WTC11 (cell line): Measurements from ENCODE around the gene CCDC82. TPM values are rescaled to one million over a fixed set of nuclear protein-coding genes. Genes with fewer than 3 reads are reported as not detected.

Experiments used
- ATAC-seq: fragments of 200-7000 bp; cut with Tn5 transposase; 2 replicates; pipeline ENCODE4 v1.10.0; 2021; ENCODE audit warnings: mild to moderate bottlenecking, moderate library complexity
- CTCF ChIA-PET: fragments of 300-600 bp; sonication (Branson Sonifier 250); formaldehyde crosslinking; loops from one replicate; lab custom pipeline; 2021; ENCODE audit warnings: antibody characterized with exemption; lab: Charles Lee
- POLR2A ChIA-PET: fragments of 350-600 bp; sonication (Branson Sonifier 250); formaldehyde crosslinking; loops from one replicate; lab custom pipeline; 2021; ENCODE audit warnings: antibody characterized with exemption; lab: Charles Lee
- DNase-seq: peaks from one replicate; pipeline ENCODE4 v3.0.0; 2021; ENCODE audit warnings: low spot score
- H3K27ac Mint-ChIP-seq: 2 replicates; pipeline ENCODE4 v1.8.0; 2021; ENCODE audit warnings: mixed read lengths
- H3K27me3 Mint-ChIP-seq: 2 replicates; pipeline ENCODE4 v1.8.0; 2021; ENCODE audit warnings: low read depth, mild to moderate bottlenecking, moderate library complexity, mixed read lengths
- H3K36me3 Mint-ChIP-seq: 2 replicates; pipeline ENCODE4 v1.8.0; 2021; ENCODE audit warnings: mixed read lengths
- H3K4me1 Mint-ChIP-seq: 2 replicates; pipeline ENCODE4 v1.8.0; 2022; ENCODE audit warnings: mixed read lengths
- H3K4me3 Mint-ChIP-seq: 2 replicates; pipeline ENCODE4 v1.8.0; 2021; ENCODE audit warnings: mild to moderate bottlenecking, moderate library complexity, mixed read lengths
- H3K9me3 Mint-ChIP-seq: 2 replicates; pipeline ENCODE4 v1.8.0; 2021; ENCODE audit warnings: mixed read lengths
- ATF3 ChIP-seq: sonication (generic); formaldehyde crosslinking; conservative IDR thresholded peaks from 2 replicates; pipeline ENCODE4 v1.8.1; 2022; ENCODE audit warnings: mild to moderate bottlenecking, missing genetic modification reagents
- CREM ChIP-seq: sonication (generic); formaldehyde crosslinking; IDR thresholded peaks from 2 replicates; pipeline ENCODE4 v1.8.1; 2022; ENCODE audit warnings: mild to moderate bottlenecking, missing genetic modification reagents, moderate library complexity
- ESRRA ChIP-seq: sonication (generic); formaldehyde crosslinking; IDR thresholded peaks from 2 replicates; pipeline ENCODE4 v1.8.1; 2022; ENCODE audit warnings: mild to moderate bottlenecking, missing genetic modification reagents, borderline replicate concordance
- HMGXB4 ChIP-seq: sonication (generic); formaldehyde crosslinking; IDR thresholded peaks from 2 replicates; pipeline ENCODE4 v1.8.1; 2023; ENCODE audit warnings: mild to moderate bottlenecking, moderate library complexity, missing genetic modification reagents
- JAZF1 ChIP-seq: fragments of 250-450 bp; sonication (Bioruptor Pico); IDR thresholded peaks from 2 replicates; pipeline ENCODE4 v1.9.0; 2021; ENCODE audit warnings: moderate library complexity, mild to moderate bottlenecking, inconsistent platforms
- KAT7 ChIP-seq: sonication (generic); formaldehyde crosslinking; IDR thresholded peaks from 2 replicates; pipeline ENCODE4 v1.8.1; 2023; ENCODE audit warnings: missing genetic modification reagents, mild to moderate bottlenecking, borderline replicate concordance
- NR1H2 ChIP-seq: sonication (generic); formaldehyde crosslinking; IDR thresholded peaks from 2 replicates; pipeline ENCODE4 v1.9.0; 2021; ENCODE audit warnings: mild to moderate bottlenecking, moderate library complexity, missing genetic modification reagents
- NR2C2 ChIP-seq: sonication (generic); formaldehyde crosslinking; IDR thresholded peaks from 2 replicates; pipeline ENCODE4 v1.8.0; 2022; ENCODE audit warnings: mild to moderate bottlenecking, missing genetic modification reagents
- PRRX2 ChIP-seq: fragments of 250-450 bp; sonication (Bioruptor Pico); IDR thresholded peaks from 2 replicates; pipeline ENCODE4 v1.8.0; 2021; ENCODE audit warnings: mild to moderate bottlenecking
- TEAD4 ChIP-seq: sonication (generic); formaldehyde crosslinking; IDR thresholded peaks from 2 replicates; pipeline ENCODE4 v1.8.0; 2022; ENCODE audit warnings: mild to moderate bottlenecking, missing genetic modification reagents
- total RNA-seq: library from RNA; stranded (reverse); gene quantifications from 3 replicates; pipeline ENCODE4 v1.2.3, GENCODE V29; 2021
- TF ChIP-seq, protein P1 (sequence below): sonication (generic); formaldehyde crosslinking; IDR thresholded peaks from 2 replicates; pipeline ENCODE4 v1.8.0; 2023; ENCODE audit warnings: missing genetic modification reagents
- TF ChIP-seq, protein P2 (sequence below): sonication (generic); formaldehyde crosslinking; IDR thresholded peaks from 2 replicates; pipeline ENCODE4 v1.8.1; 2023; ENCODE audit warnings: mild to moderate bottlenecking, missing genetic modification reagents, moderate library complexity
- TF ChIP-seq, protein P3 (sequence below): fragments of 250-450 bp; sonication (Bioruptor Pico); IDR thresholded peaks from 2 replicates; pipeline ENCODE4 v1.9.0; 2021; ENCODE audit warnings: mild to moderate bottlenecking
- TF ChIP-seq, protein P4 (sequence below): fragments of 250-450 bp; sonication (Bioruptor Pico); conservative IDR thresholded peaks from 2 replicates; pipeline ENCODE4 v1.9.0; 2021; ENCODE audit warnings: mild to moderate bottlenecking
- TF ChIP-seq, protein P5 (sequence below): sonication (generic); formaldehyde crosslinking; IDR thresholded peaks from 2 replicates; pipeline ENCODE4 v1.8.0; 2022; ENCODE audit warnings: missing genetic modification reagents
- TF ChIP-seq, protein P6 (sequence below): sonication (generic); formaldehyde crosslinking; IDR thresholded peaks from 2 replicates; pipeline ENCODE4 v1.8.0; 2023; ENCODE audit warnings: mild to moderate bottlenecking, missing genetic modification reagents

The CCDC82 gene
- total RNA-seq, 1 experiment from 2014 or later = 16.3 TPM

GRCh38 chr11:96358321-96358720, 31.4 kb downstream of the CCDC82 start (continued):
- TF ChIP-seq, protein P1, sequence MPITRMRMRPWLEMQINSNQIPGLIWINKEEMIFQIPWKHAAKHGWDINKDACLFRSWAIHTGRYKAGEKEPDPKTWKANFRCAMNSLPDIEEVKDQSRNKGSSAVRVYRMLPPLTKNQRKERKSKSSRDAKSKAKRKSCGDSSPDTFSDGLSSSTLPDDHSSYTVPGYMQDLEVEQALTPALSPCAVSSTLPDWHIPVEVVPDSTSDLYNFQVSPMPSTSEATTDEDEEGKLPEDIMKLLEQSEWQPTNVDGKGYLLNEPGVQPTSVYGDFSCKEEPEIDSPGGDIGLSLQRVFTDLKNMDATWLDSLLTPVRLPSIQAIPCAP (CRISPR knock-in tag) = no peak
- TF ChIP-seq CREM (CRISPR knock-in tag) = no peak

DNA sequence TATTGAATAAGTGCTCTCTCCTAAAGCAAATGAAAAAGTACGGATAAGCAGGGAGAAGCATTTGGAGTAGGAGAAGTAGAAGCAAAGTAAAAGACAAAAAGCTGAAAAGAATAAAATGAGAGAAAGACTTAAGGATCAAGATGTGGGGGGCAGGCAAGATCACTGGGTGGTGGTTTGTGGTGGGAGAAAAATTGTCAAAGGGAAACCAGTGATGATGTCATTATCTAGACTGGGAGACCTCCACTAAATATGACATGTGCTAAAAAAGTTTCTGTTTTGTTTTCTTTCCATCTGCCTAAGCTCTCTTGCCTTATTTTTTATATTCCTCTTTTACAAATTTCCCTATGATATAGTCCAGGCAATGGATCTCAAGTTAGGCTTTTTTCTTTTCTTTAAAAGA, 31.9 kb downstream of the CCDC82 start:
- Mint-ChIP-seq H3K27me3 (no peaks in the 10 kb centered on the region), H3K36me3 (no peaks in the 10 kb centered on the region; the same call in none of the 2 replicates), H3K9me3 (no peaks in the 10 kb centered on the region), H3K27ac (no peak overlapping the region), H3K4me1 (0 out of 2 replicates have a peak, but pooled peaks cover 4% of the 10 kb centered on the region), H3K4me3 (no peak overlapping the region)
- no peak for DNase-seq
- no peak for ATAC-seq
- ChIA-PET CTCF (interaction anchor here (1.1 to 1.4 kb wide), 2 partner anchors 13 to 36 kb away, joined by 3 read pairs; no protein-coding TSS in a partner anchor), POLR2A (no interaction called here)
- TF ChIP-seq, protein P2, sequence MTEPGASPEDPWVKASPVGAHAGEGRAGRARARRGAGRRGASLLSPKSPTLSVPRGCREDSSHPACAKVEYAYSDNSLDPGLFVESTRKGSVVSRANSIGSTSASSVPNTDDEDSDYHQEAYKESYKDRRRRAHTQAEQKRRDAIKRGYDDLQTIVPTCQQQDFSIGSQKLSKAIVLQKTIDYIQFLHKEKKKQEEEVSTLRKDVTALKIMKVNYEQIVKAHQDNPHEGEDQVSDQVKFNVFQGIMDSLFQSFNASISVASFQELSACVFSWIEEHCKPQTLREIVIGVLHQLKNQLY = no peak
- TF ChIP-seq JAZF1 (no peak), NR1H2 (no peak), PRRX2 (CRISPR knock-in tag) (no peak), HMGXB4 (CRISPR knock-in tag) (no peak), ATF3 (CRISPR knock-in tag) (no peak), TEAD4 (no peak), KAT7 (CRISPR knock-in tag) (no peak), ESRRA (CRISPR knock-in tag) (no peak), NR2C2 (no peak)
- TF ChIP-seq, protein P3, sequence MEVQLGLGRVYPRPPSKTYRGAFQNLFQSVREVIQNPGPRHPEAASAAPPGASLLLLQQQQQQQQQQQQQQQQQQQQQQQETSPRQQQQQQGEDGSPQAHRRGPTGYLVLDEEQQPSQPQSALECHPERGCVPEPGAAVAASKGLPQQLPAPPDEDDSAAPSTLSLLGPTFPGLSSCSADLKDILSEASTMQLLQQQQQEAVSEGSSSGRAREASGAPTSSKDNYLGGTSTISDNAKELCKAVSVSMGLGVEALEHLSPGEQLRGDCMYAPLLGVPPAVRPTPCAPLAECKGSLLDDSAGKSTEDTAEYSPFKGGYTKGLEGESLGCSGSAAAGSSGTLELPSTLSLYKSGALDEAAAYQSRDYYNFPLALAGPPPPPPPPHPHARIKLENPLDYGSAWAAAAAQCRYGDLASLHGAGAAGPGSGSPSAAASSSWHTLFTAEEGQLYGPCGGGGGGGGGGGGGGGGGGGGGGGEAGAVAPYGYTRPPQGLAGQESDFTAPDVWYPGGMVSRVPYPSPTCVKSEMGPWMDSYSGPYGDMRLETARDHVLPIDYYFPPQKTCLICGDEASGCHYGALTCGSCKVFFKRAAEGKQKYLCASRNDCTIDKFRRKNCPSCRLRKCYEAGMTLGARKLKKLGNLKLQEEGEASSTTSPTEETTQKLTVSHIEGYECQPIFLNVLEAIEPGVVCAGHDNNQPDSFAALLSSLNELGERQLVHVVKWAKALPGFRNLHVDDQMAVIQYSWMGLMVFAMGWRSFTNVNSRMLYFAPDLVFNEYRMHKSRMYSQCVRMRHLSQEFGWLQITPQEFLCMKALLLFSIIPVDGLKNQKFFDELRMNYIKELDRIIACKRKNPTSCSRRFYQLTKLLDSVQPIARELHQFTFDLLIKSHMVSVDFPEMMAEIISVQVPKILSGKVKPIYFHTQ (CRISPR knock-in tag) = no peak
- TF ChIP-seq, protein P1 (CRISPR knock-in tag) = no peak
- TF ChIP-seq, protein P4, sequence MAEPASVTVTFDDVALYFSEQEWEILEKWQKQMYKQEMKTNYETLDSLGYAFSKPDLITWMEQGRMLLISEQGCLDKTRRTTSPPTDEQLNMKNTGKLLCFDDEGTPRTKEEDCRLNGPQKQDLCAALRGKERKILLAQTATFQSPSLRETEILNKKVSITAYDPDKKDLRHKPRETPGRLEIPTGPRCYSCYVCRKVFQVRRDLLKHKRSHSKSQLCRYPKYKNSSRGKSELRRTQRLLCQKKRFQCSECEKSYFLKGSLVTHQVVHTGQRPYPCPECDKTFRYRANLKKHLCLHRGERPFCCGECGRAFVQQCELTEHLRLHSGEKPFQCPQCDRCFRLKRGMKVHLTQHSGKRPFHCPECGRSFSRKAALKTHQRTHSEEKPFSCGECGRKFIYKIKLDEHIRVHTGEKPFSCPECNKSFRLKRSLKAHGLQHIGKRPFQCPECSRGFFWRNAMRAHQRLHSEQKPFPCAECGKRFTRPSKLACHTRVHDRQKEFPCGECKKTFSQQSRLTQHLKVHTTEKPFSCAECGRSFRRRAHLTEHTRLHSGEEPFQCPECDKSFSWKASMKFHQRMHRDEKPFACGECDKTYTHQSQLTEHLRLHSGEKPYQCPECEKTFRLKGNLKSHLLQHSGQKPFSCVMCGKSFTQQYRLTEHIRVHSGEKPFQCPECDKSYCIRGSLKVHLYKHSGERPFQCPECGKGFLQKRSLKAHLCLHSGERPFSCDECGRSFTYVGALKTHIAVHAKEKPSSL (CRISPR knock-in tag) = no peak
- TF ChIP-seq, protein P5, sequence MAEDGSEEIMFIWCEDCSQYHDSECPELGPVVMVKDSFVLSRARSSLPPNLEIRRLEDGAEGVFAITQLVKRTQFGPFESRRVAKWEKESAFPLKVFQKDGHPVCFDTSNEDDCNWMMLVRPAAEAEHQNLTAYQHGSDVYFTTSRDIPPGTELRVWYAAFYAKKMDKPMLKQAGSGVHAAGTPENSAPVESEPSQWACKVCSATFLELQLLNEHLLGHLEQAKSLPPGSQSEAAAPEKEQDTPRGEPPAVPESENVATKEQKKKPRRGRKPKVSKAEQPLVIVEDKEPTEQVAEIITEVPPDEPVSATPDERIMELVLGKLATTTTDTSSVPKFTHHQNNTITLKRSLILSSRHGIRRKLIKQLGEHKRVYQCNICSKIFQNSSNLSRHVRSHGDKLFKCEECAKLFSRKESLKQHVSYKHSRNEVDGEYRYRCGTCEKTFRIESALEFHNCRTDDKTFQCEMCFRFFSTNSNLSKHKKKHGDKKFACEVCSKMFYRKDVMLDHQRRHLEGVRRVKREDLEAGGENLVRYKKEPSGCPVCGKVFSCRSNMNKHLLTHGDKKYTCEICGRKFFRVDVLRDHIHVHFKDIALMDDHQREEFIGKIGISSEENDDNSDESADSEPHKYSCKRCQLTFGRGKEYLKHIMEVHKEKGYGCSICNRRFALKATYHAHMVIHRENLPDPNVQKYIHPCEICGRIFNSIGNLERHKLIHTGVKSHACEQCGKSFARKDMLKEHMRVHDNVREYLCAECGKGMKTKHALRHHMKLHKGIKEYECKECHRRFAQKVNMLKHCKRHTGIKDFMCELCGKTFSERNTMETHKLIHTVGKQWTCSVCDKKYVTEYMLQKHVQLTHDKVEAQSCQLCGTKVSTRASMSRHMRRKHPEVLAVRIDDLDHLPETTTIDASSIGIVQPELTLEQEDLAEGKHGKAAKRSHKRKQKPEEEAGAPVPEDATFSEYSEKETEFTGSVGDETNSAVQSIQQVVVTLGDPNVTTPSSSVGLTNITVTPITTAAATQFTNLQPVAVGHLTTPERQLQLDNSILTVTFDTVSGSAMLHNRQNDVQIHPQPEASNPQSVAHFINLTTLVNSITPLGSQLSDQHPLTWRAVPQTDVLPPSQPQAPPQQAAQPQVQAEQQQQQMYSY (CRISPR knock-in tag) = no peak
- TF ChIP-seq, protein P6, sequence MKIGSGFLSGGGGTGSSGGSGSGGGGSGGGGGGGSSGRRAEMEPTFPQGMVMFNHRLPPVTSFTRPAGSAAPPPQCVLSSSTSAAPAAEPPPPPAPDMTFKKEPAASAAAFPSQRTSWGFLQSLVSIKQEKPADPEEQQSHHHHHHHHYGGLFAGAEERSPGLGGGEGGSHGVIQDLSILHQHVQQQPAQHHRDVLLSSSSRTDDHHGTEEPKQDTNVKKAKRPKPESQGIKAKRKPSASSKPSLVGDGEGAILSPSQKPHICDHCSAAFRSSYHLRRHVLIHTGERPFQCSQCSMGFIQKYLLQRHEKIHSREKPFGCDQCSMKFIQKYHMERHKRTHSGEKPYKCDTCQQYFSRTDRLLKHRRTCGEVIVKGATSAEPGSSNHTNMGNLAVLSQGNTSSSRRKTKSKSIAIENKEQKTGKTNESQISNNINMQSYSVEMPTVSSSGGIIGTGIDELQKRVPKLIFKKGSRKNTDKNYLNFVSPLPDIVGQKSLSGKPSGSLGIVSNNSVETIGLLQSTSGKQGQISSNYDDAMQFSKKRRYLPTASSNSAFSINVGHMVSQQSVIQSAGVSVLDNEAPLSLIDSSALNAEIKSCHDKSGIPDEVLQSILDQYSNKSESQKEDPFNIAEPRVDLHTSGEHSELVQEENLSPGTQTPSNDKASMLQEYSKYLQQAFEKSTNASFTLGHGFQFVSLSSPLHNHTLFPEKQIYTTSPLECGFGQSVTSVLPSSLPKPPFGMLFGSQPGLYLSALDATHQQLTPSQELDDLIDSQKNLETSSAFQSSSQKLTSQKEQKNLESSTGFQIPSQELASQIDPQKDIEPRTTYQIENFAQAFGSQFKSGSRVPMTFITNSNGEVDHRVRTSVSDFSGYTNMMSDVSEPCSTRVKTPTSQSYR = no peak
